WI38 (cell line): ENCODE results near the gene KLHL29.
"Not testable (repeated sequence)": the region's sequence is repeated elsewhere in the genome, so short reads cannot be mapped to it uniquely, and the experiment has no call there.

Source experiments
- H3K4me3 ChIP-seq: 2 replicates; pipeline ENCODE4 v1.5.1; 2011; ENCODE audit warnings: low read depth, mild to moderate bottlenecking, control low read depth, low read length
- CTCF ChIP-seq: IDR thresholded peaks from 2 replicates; pipeline ENCODE4 v1.5.1; 2012; ENCODE audit warnings: low read depth, mild to moderate bottlenecking, control low read depth, low read length

Gene KLHL29

GRCh38 chr2:23721454-23721826 lies 336.5 kb downstream of the KLHL29 start:
- H3K4me3 ChIP-seq: no peak overlapping the region
- no peak for TF ChIP-seq CTCF

DNA sequence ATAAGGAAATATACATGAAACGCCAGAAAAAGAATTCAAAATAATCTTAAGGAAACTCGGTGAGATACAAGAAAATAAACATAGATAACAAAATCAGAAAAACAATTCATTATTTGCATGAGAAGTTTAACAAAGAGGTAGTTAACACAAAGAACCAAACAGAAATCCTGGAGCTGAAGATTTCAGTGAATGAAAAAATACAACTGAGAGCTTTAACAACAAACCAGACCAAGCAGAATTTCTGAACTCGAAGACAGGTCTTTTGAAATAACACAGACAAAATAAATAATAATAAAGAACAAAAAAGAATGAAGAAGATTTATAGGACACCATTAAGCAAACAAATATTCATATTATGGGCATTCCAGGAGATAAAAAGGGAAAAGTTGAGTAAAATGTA lies 337.3 kb downstream of the KLHL29 start:
- H3K4me3 ChIP-seq: no peak overlapping the region
- TF ChIP-seq CTCF: no peak

DNA sequence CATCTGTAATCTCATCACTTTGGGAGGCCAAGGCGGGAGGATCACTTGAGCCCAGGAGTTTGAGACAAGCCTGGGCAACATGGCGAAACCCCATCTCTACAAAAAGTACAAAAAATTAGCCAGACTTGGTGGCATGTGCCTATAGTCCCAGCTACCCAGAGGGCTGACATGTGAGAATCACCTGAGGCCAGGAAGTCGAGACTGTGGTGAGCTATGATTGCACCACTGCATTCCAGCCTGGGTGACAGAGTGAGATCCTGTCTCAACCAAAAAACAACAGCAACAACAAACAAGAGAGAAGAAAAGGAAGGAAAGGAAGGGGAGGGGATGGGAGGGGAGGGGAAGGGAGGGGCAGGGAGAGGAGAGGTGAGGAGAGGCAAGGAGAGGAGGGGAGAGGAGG lies 338.1 kb downstream of the KLHL29 start:
- H3K4me3 ChIP-seq: not testable (repeated sequence)

- TF ChIP-seq CTCF: no peak
- H3K4me3 ChIP-seq: no peak overlapping the region
Observed at GRCh38 chr2:23734416-23734815, 349.4 kb downstream of the KLHL29 start.

- H3K4me3 ChIP-seq: not testable (repeated sequence)
Observed at GRCh38 chr2:23736783-23737182, 351.8 kb downstream of the KLHL29 start.

DNA sequence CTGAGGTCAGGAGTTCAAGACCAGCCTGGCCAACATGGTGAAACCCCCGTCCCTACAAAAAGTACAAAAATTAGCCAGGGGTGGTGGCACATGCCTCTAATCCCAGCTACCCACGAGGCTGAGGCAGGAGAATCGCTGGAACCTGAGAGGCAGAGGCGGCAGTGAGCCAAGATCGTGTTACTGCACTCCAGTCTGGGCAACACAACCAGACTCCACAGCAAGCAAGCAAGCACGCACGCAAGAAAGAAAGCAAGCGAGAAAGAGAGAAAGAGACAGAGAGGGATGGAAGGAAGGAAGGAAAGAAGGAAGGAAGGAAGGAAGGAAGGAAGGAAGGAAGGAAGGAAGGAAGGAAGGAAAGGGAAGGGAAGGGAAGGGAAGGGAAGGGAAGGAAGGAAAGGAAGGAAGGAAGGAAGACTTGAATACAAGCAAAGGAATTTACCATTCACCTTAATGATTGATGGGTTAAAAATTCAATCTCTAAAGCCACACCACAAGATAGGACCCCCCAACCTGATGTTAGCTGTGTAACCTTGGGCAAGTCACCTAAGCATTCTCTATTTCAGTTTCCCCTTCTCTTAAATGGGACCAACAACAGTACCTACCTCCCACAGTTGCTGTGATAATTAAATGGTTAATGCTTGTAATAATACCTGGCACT lies 360.2 kb downstream of the KLHL29 start:
- no peak overlapping the region for H3K4me3 ChIP-seq
- no peak for TF ChIP-seq CTCF

GRCh38 chr2:23745726-23746105 lies 360.7 kb downstream of the KLHL29 start:
- no peak overlapping the region for H3K4me3 ChIP-seq
- TF ChIP-seq CTCF: no peak

GRCh38 chr2:23746141-23746863 lies 361.3 kb downstream of the KLHL29 start:
- H3K4me3 ChIP-seq: no peak overlapping the region
- no peak for TF ChIP-seq CTCF
